Ammon's horn (tissue), 1 donor: ENCODE measurements around the gene ABHD8.
A peak's percentile ranks its signal among the peaks of the same experiment; 100 is the strongest.

Experiments
- DNase-seq: peaks from one replicate; pipeline ENCODE4 v3.0.0-alpha.2; 2016; ENCODE audit warnings: low spot score

Gene ABHD8

DNA sequence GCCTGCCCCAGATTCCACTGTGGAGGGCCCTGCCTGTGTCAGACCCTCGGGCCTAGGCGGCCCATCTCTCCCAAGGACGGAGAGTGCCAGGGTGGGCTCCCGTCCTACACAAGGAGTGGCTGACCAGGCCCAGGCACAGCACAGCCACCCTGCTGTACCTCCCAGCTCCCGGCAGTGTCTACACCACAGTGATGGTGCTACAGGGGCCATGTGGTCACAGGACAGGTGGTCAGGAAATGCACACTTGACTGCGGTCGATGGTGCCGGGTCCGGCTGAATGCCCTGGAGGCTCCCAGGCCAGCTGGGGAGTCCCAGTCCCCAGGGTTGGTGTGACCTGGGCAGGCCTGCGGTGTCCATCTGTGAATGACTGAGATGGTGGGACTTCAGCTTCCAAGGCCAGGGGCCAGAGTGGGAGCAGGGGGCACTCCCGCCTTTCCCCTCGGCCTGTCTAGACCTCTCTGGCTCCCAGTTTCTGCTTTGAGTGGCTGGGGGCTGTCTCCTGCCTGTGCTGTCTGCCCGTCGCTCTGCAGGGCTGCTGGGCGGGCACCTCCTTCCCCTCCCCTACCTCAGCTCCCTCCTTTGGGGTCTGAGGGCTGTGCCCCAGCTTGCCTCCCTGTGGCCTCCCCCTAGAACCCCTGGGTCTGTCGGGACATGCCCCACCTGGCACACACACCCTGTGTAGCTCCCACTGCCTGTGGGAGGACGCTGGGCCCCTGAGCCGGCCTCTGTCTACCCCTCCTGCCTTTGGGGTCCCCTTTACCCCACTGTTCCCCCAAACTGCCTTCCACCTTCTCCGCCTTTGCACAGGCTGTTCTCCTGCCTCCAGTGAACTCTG is 18.6 kb upstream of the ABHD8 start:
- no peak for DNase-seq

DNA sequence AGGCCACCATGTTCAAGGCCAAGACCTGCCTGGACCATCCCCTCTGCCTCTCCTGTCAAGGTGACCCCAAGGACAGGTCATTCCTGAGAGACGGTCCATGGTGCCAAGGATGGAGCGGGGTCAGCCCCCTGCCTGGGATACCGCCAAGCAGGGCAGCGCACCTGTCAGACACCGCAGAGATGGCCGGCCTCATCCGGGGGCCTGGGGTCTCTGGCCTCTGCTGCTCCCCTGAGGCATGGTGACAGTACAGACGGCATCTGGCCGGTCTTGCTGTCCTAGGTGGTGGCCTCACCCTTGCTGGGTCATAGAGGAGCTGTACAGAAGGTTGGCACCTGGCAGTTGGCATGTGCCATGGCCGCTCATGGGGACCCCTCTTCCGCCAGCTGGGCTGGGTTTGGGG is 17.2 kb upstream of the ABHD8 start:
- DNase-seq: no peak

DNA sequence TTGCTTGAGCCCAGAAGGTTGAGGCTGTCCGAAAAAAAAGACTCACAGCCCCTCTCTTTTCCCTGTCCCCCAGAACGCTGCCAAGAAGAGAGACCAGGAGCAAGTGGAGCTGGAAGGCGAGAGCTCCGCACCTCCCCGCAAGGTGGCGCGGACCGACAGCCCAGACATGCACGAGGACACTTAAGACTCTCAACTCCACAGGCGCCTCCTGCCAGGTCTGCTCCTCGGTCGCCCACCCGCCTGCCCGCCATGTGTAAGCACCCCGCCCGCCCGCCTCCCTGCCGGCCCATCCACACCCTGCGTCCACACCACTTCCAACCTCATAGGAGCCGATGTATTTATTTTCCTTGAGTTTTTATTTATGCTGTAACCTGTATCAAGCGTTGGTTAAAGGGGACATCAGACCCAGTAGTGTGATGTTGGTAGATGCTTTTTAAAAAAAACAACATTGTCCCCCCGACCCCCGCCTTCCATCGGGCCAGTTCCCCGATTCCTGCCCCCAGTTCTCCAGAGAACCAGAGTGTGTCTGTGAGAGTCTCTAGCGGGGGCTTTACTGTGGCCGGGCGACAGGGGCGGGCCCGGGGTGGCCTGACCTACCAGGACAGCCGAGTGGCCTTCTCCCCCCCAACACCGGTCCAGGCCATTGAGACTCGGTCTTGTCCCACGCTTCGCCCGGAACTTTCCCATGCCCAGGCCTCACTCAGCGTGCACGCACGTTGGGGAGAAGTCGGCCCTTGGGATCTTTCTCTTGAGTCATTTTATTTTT is 16.4 kb upstream of the ABHD8 start:
- DNase-seq: no peak

DNA sequence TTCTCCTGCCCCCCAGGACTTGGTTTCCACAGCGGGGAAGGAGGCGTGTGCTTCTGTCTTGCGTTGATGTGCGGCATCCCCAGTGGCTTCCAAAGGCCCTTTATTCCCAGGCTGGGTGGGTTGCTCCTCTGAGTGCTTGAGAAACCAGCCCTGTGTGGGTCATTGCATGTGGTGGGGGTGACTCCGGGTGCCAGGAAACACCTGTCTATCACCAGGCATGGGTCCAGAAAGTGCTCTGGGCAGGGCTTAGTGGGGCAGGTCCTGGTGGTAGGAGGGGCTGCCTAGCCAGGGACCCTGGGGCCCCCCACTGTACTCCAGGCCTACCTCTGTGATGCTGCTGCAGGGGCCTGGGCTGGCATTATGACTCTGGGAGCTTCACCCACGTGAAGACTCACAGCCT is 15.7 kb upstream of the ABHD8 start:
- no peak for DNase-seq

DNA sequence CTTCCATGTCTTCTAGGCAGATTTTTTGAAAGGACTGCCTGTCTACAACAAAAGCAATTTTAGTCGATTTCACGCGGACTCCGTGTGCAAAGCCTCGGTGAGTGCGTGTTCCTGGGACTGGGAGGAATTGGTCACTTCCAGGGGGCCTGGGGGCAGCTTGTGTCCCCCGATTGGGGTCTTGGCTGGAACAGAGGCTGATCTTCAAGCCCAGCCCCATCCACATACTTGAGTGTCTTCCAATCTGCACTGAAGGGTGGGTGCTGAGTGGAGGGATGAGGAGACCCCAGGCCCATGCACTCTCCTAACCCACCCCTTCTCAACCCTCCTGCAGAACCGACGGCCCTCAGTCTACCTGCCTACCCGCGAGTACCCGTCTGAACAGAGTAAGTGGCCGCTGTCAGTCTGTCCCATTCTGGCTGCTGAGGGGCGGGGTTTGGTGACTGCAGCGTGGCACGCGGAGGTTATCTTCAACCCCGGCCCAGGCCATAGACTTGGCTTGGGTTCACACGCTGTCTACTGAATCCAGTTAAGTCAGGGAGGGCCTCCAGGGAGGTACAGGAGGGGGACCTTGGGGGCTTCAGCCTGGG is 10.9 kb upstream of the ABHD8 start:
- DNase-seq: no peak

DNA sequence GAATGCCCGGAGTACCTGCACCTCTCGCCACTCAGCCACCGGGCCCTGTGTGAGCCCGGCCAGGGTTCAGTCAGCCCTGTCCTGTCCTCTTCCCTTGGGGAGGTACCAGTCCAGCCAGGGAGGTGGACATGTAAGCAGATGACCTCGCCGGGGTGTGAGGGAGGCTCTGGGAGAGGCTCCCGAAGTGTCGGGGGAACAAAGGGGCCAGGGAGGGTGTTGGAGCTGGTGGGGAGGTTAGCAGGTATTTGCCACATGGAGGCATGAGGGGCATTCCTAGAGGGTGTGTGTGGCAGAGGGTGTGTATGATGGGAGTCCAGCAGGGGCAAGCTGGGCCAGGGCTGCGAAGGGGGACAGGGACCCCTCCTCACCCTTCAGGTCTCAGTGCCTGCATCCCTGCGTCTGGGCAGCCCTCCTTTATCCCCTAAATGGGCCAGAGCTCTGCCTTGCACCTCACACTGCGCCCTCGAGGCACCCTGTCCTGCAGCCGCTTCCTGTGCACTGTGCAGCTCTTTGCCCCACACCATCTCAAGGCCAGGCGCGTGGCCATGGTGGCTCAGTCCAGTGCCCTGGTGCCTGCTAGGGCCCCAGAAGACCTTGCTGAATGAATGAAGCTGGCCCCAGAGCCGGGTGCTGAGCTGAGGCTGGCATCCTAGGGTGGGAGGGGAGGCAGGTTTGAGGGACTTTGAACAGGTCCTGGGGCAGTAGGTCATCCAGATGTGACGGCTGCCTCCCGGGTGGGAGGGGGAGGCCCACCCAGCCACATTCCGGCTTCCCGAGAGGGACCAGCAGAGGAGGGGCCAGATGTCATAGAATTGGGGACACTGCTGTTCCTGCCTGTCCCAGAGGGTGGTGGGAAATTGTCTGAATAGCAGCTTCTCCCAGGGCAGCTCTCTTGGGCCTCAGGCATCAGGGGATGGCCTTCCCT is 9.2 kb upstream of the ABHD8 start:
- no peak for DNase-seq

DNA sequence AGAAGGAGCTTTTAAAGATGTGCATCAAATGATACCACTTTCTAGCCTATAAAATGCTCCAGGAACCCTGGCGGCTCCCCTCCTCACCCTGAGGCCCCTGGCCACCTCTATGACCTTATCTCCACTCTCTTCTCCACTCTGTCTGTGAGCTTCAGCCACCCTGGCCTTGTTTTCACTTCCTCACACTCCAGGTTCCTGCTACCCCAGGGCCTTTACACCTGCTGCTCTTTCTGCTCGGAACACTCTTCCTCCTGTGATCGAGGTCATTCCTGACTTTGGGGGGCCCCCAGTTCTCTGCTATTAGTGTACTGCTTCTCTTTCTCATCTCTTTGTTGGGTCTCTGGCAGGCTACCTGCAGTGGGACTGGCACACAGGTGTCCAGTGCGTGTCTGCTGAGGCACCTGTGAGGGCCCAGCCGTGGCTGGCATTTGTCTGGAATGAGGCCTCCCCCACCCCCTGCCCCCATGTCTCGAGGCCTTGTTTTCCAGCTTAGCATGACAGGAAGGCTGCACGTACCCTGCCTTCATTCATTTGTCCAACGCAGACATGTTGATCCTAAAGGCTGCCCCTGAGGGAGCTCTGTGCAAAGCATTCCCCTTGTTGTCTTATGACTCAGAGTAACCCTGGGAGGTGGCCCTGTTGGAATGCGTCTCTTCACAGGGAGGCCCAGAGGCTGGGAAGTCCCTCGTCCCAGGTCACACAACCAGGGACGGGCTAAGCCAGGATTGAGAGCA is 8.4 kb upstream of the ABHD8 start:
- no peak for DNase-seq

DNA sequence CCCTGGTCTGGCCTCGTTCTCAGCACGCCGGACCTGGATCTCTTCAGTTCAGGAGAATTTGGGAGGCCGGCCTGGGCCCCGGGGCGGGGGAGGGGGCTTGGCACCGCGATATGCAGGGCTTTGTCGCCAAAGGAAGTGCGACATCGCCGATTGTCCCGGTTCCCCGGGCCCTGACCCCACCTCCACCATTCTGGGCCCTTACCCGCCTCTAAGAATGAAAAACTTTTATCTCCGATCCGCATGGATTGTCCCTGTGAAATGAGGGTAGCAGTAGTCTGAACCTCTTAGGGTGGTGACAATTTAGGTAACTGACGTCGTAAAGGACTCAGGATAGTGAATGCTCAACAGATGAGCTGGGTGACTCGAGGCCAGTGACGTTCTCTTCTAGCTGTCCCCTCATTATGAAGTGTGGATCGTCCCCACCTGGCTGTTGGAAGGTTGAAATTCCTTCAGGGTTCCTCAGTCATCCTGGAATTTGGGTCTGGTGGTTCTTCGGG is 6.8 kb upstream of the ABHD8 start:
- DNase-seq: no peak

DNA sequence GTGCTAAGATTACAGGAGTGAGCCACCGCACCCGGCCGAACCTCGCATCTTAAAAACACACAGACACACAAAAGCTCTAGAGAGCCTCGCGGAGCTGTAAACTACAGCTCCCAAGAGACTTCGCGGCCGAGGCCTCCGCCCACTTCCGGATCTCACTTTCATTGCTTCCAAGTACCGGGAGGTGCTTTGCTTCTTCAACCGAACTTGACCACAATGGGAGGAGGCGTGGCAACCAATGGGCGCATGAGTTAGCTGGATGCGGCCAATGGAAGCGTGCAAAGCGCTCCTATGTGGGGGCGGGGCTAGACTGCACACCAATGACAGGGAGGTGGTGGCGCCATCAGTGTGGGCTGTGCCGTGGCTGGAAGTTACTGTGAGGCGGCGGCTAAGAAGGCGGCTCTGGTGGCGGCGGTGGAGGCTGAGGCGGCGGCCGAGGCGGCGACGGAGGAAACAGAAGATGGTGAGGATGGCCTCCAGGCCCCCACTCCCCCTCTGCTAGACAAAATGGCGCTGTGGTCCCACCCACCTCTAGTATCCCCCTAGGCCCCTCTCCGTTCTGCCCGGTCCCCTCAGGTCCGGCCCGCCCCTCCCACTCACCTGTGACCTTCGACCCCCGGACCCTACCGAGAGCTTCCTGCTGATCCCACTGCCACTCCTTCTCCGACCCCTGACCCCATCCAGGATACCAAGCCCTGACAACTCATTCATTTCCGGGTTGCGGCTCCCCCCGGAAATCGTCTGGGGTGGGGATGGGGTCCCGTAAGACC is 6.2 kb upstream of the ABHD8 start, which contains the start of gene DDA1:
Gene DDA1, plus strand, starts transcription at position 366 of the 767 bp plus-strand sequence. Its CDS starts 92 bp downstream, at position 458.
- peak; percentile 100 for DNase-seq

DNA sequence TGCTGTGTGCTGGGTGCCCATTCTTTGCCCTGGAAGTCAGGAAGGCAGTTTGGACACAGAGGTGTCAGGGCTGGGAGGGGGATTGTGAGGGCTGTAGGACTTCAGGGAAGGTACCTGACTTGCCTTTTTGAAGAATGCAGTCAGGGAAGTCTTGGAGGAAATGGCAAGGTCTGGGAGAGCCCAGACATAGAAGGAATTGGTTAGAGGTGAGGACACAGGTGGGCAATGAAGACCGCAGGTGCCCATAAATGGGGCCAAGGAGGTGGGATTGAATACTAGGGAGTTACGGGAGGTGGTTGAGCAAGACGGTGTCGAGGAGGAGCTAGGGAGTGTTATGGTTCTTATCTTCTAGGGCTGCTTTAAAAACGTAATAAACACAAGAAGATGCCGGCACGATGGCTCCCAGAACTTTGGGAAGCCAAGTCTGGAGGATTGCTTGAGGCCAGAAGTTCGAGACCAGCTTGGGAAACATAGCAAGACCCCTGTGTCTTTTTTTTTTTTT is 4.7 kb upstream of the ABHD8 start:
- DNase-seq: no peak

DNA sequence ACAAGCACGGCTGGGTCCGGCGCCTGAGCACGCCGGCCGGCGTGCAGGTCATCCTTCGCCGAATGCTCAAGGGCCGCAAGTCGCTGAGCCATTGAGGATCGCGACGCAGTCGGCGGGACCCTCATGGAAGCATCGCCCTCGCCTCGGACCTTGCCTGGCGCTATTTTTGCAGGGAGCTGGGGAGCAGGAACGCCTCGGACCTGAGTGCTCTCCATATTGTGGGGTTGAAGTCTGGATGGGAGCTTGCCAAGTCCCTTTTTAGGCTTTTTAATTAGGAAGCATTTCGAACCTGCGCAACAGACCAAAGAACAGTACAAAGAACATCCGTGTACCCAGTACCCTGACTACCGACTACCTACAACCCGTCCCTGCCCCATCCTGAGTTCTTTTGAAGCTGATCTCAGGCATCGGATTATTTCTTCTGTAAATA is 3.1 kb upstream of the ABHD8 start:
- DNase-seq: no peak

DNA sequence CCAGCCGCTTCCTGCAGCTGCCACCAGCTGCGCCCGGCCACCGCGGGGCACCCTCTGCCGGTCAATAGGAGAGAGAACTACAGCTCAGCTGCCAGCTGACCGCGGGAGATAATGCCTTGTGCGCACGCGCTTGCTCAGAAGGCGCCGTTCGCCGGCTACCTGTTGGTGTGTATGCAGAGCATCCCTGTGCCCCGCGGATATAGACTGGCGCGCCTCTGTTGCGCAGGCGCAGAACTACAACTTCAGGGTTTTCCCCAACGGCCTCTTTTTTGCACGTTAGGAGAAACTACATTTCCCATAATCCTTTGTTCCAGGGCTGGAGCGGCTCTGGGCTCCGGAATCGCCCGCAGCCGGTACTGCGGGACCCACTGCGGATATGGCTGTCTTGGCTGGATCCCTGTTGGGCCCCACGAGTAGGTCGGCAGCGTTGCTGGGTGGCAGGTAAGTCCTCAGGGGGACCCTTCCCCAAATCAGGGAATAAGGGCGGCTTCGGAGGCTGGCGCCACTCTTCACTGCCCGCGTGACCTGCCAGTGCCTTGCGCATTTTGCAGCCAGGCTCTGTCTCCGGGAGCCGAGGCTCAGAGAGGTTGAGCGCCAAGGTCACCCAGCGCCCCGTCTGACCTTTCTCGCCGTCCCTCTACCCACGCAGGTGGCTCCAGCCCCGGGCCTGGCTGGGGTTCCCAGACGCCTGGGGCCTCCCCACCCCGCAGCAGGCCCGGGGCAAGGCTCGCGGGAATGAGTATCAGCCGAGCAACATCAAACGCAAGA is 2.5 kb upstream of the ABHD8 start, which contains the start of gene MRPL34:
Gene MRPL34, plus strand, starts transcription at position 356 of the 768 bp plus-strand sequence. Its CDS starts 21 bp downstream, at position 377.
- peak; percentile 97 for DNase-seq

DNA sequence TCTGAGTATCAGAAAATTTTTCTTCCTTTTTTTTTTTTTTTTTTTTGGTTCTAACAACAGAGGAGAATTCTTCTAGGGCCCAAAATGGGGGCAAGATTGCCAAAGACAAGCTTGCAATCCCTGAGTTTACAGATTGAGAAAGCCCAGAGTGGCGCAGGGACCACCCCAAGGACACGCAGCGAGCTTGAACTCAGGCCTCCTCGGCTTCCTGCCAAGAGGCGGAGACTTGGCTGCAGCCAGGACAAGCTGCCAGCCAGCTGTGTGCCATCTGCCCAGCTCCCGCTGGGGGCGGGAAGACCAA is 1.9 kb upstream of the ABHD8 start:
- no peak for DNase-seq

DNA sequence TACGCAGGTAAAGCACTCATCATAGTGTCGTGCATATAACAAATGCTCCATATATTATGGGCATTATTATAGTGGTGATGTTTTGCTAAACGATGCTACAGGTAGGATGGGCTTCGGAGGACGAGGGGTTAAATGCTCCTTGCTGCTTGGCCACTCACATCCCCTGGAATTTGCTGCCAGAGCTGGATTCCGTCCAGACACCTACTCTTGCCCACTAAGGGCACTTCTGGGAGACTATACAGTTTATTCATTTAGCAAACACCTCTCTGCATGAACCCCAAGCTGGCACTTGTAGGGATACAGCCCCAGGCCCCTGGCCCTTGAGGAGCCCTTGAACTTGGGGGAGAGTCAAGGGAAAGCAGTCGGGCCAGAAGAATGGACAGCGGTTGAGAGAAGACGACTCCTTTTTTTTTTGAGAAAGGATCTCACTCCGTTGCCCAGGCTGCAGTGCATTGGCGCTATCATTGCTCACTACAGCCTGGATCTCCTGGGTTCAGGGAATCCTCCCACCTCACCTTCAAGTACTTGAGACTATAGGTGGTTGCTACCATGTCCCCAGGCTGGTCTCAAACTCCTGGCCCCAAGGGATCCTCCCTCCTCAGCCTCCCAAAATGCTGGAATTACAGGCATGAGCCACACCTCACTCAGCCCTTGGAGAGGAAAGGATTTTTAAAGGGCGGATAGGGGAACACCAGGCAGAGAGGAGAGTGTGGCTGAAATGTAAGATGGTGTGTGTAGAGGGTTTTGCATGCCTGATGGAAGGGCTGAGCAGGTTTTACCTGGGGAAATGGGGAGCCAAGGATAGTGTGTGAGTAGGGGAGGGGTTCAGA is 1.4 kb upstream of the ABHD8 start:
- DNase-seq: no peak

DNA sequence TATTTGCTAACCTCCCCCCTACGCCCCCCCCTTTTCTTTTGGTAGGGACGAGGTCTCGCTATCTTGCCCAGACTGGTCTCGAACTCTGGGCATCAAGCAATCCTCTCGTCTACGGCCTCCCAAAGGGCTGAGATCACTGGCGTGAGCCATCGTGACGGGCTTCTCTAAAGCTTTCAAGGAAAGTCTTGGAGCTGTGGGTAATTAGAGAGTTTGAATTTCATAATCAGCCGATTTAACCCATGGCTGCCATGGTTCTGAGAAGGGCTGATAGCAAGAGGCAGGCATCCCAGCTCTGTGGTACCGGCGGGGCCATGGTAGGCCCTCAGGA is 679 bp upstream of the ABHD8 start:
- DNase-seq: no peak

DNA sequence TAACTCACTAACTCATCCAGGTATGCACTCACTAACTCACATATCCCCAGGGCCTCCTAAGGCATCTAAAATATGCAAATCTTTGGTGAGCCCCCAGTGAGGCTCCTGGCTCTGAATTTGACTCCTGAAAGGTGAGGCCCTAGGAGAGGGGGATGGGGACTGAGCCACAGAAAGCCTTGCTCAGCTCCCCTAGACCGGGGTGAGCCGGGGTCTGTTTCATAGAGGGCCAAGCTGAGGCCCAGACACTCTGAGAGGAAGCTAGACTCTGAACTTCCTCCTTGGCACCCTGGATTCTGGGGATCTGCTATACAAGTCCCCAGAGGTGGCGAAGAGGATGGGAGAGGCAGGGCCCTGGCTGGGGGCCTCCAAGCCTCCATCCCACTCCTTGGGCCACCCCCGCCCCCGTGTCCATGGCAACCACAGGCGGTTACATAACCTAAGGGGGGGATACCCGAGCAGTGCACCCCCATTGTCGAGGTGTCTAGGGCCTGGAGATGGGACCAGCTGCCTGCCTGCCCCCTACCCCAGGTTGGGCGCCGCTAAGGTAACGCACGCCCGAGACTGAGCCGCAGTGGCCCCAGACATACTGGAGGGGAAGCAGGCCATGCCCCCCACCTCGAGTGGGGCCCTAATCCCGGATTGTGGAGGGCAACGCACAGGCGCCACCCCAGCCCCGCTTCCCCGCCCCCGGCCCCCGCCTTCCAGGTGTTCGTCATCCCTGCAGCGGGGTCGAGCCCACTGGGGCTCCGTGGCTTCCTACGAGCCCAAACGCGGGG is 646 bp downstream of the ABHD8 start:
- peak; percentile 58 for DNase-seq

DNA sequence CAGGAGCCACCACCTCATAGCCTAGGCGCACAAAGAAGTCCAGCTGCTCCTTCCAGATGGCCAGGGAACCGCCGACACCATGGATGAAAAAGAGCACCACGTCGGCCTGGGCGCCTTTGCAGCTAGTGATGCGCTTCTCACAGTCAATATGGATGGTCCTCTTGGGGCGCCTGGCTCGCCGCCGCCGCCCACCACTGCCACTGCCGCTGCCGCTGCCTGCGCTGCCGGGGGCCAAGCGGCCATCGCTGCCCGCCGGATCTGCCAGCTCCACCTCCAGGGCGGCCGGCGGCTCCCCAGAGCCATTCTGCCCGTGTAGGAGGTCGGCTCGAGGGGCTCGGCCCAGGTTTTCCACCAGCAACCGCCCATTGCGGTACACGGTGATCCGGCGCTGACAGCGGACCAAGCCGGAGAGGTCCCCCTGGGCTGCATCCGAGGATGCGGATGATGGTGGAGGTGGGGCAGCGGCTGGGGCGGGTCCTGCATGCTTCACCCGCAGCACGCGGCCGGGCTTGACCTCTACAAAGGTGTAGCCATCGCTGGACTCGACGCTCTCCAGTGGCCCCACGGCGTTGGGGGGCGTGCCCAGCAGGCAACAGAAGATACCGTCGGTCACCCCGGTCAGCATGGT is 2.1 kb downstream of the ABHD8 start:
- no peak for DNase-seq
